ENCODE data around the gene CPNE6.
"Not testable (repeated sequence)": the region's sequence is repeated elsewhere in the genome, so short reads cannot be mapped to it uniquely, and the experiment has no call there.

Gene CPNE6

DNA sequence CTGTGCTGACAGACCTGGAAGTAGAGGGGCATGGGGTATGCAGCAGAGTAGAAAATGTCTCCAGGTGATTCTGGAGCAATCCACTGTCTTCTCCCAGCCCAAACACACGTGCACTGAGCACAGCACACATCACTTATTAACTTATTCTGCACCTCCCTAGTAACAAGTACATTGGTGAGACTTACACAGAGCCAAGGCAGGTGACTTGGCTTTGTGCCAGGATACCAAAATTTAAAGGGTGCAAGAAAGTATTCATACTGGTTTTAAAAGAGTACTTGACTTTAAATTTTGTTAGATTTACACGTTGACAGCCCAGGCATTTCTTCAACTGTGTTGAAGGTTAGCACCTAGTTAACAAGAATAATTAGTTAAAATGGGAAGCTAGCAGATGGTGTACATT is 30.7 kb upstream of the CPNE6 start:
- Histone ChIP-seq H3F3A (ENCODE audit: insufficient read depth, low read length) (no peaks in the 10 kb centered on the region), H3K4me1 (ENCODE audit: insufficient read depth, low read length, severe bottlenecking) (peaks cover 14% of the 10 kb centered on the region), H2AFZ (ENCODE audit: low read length) (no peak overlapping the region), H3K9me2 (ENCODE audit: low read depth, low read length) (no peaks in the 10 kb centered on the region), H4K20me1 (ENCODE audit: insufficient read depth, low read length) (no peaks in the 10 kb centered on the region), H3K79me2 (ENCODE audit: insufficient read depth, low read length) (no peaks in the 10 kb centered on the region), H3K9ac (ENCODE audit: low read length) (no peak overlapping the region), H3K9me3 (ENCODE audit: low read length) (no peaks in the 10 kb centered on the region), H3K4me3 (ENCODE audit: low read depth, low read length, poor library complexity, severe bottlenecking) (no peak overlapping the region), H3K36me3 (ENCODE audit: insufficient read depth, low read length) (no peaks in the 10 kb centered on the region), H3K4me2 (ENCODE audit: low read length) (no peak overlapping the region), H3K27ac (ENCODE audit: low read depth, low read length, poor library complexity, severe bottlenecking) (no peak overlapping the region), H3K27me3 (ENCODE audit: insufficient read depth, low read length) (no peaks in the 10 kb centered on the region; the same call in 1 of the 2 replicates)
- TF ChIP-seq EZH2 (IDR thresholded peaks at IDR 0.05; ENCODE audit: borderline replicate concordance, low read length): no peak
- TF ChIP-seq, protein P1, sequence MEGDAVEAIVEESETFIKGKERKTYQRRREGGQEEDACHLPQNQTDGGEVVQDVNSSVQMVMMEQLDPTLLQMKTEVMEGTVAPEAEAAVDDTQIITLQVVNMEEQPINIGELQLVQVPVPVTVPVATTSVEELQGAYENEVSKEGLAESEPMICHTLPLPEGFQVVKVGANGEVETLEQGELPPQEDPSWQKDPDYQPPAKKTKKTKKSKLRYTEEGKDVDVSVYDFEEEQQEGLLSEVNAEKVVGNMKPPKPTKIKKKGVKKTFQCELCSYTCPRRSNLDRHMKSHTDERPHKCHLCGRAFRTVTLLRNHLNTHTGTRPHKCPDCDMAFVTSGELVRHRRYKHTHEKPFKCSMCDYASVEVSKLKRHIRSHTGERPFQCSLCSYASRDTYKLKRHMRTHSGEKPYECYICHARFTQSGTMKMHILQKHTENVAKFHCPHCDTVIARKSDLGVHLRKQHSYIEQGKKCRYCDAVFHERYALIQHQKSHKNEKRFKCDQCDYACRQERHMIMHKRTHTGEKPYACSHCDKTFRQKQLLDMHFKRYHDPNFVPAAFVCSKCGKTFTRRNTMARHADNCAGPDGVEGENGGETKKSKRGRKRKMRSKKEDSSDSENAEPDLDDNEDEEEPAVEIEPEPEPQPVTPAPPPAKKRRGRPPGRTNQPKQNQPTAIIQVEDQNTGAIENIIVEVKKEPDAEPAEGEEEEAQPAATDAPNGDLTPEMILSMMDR (IDR thresholded peaks at IDR 0.05; ENCODE audit: low read length): no peak

DNA sequence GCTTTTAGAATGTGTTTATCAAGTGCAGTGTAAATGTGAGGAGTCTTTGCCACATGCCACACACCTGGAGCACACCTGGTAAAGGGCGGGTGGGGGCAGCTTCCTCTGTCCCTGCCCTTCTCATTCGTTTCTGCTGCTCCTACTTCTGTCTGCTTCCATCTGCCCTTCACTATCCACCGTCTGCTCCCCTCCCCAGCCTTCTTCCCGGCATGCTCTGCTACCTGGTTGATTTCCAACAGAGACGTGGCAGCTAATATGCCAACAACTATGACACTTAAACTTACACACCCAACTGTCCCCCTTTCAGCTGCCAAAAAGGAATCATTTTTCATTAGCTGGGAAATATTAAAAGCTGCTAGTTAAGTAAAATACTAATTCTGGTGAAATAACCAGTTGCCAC is 28.6 kb upstream of the CPNE6 start:
- Histone ChIP-seq H3F3A (ENCODE audit: insufficient read depth, low read length) (no peaks in the 10 kb centered on the region), H3K27ac (ENCODE audit: low read depth, low read length, poor library complexity, severe bottlenecking) (no peak overlapping the region), H4K20me1 (ENCODE audit: insufficient read depth, low read length) (no peaks in the 10 kb centered on the region)

DNA sequence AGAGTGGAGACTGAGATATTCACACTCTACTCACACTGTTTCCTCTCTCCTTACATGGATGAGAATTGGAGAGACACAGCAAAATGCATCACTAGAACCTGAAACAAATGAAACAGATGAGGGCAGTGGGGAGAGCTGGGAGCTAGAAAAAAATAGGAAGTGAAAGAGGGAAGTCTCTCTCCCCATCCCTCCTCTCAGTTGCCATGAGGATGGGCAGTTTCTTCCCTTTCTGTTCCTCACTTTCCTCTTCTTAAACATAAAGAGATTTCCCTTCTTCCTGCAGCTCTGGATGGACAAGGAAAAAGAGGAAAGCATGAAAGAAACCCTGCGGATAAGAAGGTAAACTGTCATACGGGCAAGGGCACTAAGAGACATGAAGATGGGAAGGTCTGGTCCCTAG is 22.4 kb upstream of the CPNE6 start:
- H3K4me2 ChIP-seq (ENCODE audit: low read length); H3K79me2 ChIP-seq (ENCODE audit: insufficient read depth, low read length); H3K9me3 ChIP-seq (ENCODE audit: low read length); H3K4me3 ChIP-seq (ENCODE audit: low read depth, low read length, poor library complexity, severe bottlenecking); H3K36me3 ChIP-seq (ENCODE audit: insufficient read depth, low read length); H4K20me1 ChIP-seq (ENCODE audit: insufficient read depth, low read length); H3K27ac ChIP-seq (ENCODE audit: low read depth, low read length, poor library complexity, severe bottlenecking); H3K9ac ChIP-seq (ENCODE audit: low read length); H3K27me3 ChIP-seq (ENCODE audit: insufficient read depth, low read length); H2AFZ ChIP-seq (ENCODE audit: low read length); H3F3A ChIP-seq (ENCODE audit: insufficient read depth, low read length); H3K9me2 ChIP-seq (ENCODE audit: low read depth, low read length): not testable (repeated sequence)
- H3K4me1 ChIP-seq (ENCODE audit: insufficient read depth, low read length, severe bottlenecking): peaks cover 16% of the 10 kb centered on the region

More for the DNA sequence above, 28.6 kb upstream of the CPNE6 start:
- no peaks in the 10 kb centered on the region for H3K9me2 ChIP-seq (ENCODE audit: low read depth, low read length)
- H3K4me1 ChIP-seq (ENCODE audit: insufficient read depth, low read length, severe bottlenecking): no peaks in the 10 kb centered on the region
- TF ChIP-seq, protein P1 (IDR thresholded peaks at IDR 0.05; ENCODE audit: low read length): no peak
- no peak for TF ChIP-seq EZH2 (IDR thresholded peaks at IDR 0.05; ENCODE audit: borderline replicate concordance, low read length)
- H2AFZ ChIP-seq (ENCODE audit: low read length): no peak overlapping the region
- H3K27me3 ChIP-seq (ENCODE audit: insufficient read depth, low read length): no peaks in the 10 kb centered on the region; the same call in 1 of the 2 replicates
- H3K9me3 ChIP-seq (ENCODE audit: low read length): no peaks in the 10 kb centered on the region
- no peak overlapping the region for H3K9ac ChIP-seq (ENCODE audit: low read length)
- no peak overlapping the region for H3K4me2 ChIP-seq (ENCODE audit: low read length)
- H3K4me3 ChIP-seq (ENCODE audit: low read depth, low read length, poor library complexity, severe bottlenecking): no peak overlapping the region
- no peaks in the 10 kb centered on the region for H3K79me2 ChIP-seq (ENCODE audit: insufficient read depth, low read length)
- H3K36me3 ChIP-seq (ENCODE audit: insufficient read depth, low read length): no peaks in the 10 kb centered on the region

DNA sequence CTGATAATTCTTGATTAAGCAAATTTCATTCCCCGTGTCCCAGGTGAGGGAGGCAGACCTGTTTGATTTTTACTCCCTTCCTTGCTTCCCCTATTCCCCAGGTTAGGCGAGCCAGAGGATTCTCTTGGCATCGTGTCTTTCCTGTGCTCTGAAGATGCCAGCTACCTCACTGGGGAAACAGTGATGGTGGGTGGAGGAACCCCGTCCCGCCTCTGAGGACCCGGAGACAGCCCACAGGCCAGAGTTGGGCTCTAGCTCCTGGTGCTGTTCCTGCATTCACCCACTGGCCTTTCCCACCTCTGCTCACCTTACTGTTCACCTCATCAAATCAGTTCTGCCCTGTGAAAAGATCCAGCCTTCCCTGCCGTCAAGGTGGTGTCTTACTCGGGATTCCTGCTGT is 20.6 kb upstream of the CPNE6 start:
- H3K27me3 ChIP-seq (ENCODE audit: insufficient read depth, low read length); H3K79me2 ChIP-seq (ENCODE audit: insufficient read depth, low read length); H3K9me2 ChIP-seq (ENCODE audit: low read depth, low read length); H2AFZ ChIP-seq (ENCODE audit: low read length); H3K9ac ChIP-seq (ENCODE audit: low read length); H3K4me2 ChIP-seq (ENCODE audit: low read length); H3K27ac ChIP-seq (ENCODE audit: low read depth, low read length, poor library complexity, severe bottlenecking); H3K36me3 ChIP-seq (ENCODE audit: insufficient read depth, low read length); H3F3A ChIP-seq (ENCODE audit: insufficient read depth, low read length); H3K4me3 ChIP-seq (ENCODE audit: low read depth, low read length, poor library complexity, severe bottlenecking); H3K9me3 ChIP-seq (ENCODE audit: low read length); H4K20me1 ChIP-seq (ENCODE audit: insufficient read depth, low read length): not testable (repeated sequence)
- H3K4me1 ChIP-seq (ENCODE audit: insufficient read depth, low read length, severe bottlenecking): peaks cover 16% of the 10 kb centered on the region

All from OCI-LY1 (cell line).